ENCODE data around the gene STX3.

GRCh38 chr11:59814021-59814420 lies 58.8 kb downstream of the STX3 start:
- TF ChIP-seq POLR2A (IDR thresholded peaks at IDR 0.05) (no peak), CTCF (IDR thresholded peaks at IDR 0.05) (no peak), POLR2AphosphoS5 (IDR thresholded peaks at IDR 0.05) (no peak)
